Islet precursor cell (in vitro differentiated cells): ENCODE measurements around the gene CPXM1.

Experiments used
- DNase-seq: peaks from one replicate; pipeline ENCODE4 v3.0.0-alpha.2; 2018

The CPXM1 gene

GRCh38 chr20:2762578-2763131 is 37.8 kb downstream of the CPXM1 start:
- DNase-seq: no peak

- DNase-seq: no peak
Measured at GRCh38 chr20:2761885-2762284, 38.5 kb downstream of the CPXM1 start.

GRCh38 chr20:2760952-2761305 is 39.5 kb downstream of the CPXM1 start:
- peak; percentile 49 for DNase-seq

GRCh38 chr20:2760297-2760951 is 40.0 kb downstream of the CPXM1 start:
- peak; percentile 18 for DNase-seq

- DNase-seq: no peak
Measured at GRCh38 chr20:2759603-2760296, 40.7 kb downstream of the CPXM1 start.

GRCh38 chr20:2759143-2759542 is 41.3 kb downstream of the CPXM1 start:
- no peak for DNase-seq

- peak; percentile 7 for DNase-seq
Measured at GRCh38 chr20:2757969-2758368, 42.5 kb downstream of the CPXM1 start.

- no peak for DNase-seq
Measured at GRCh38 chr20:2757001-2757400, 43.4 kb downstream of the CPXM1 start.

GRCh38 chr20:2756056-2756611 is 44.3 kb downstream of the CPXM1 start:
- DNase-seq: peak; percentile 82

GRCh38 chr20:2755451-2756055 is 44.9 kb downstream of the CPXM1 start:
- DNase-seq: peak; percentile 37

- peak; percentile 53 for DNase-seq
Measured at GRCh38 chr20:2754424-2754823, 46.0 kb downstream of the CPXM1 start.

GRCh38 chr20:2753461-2754040 is 46.9 kb downstream of the CPXM1 start:
- DNase-seq: peak; percentile 32

- DNase-seq: peak; percentile 79
Measured at GRCh38 chr20:2752567-2753460, 47.6 kb downstream of the CPXM1 start.

- peak; percentile 60 for DNase-seq
Measured at GRCh38 chr20:2751878-2752566, 48.4 kb downstream of the CPXM1 start.

- DNase-seq: no peak
Measured at GRCh38 chr20:2751347-2751877, 49.0 kb downstream of the CPXM1 start.

GRCh38 chr20:2750491-2751251 is 49.8 kb downstream of the CPXM1 start:
- DNase-seq: peak; percentile 54

- DNase-seq: peak; percentile 51
Measured at GRCh38 chr20:2749951-2750490, 50.4 kb downstream of the CPXM1 start.

GRCh38 chr20:2749343-2749950 is 51.0 kb downstream of the CPXM1 start:
- DNase-seq: no peak

- peak; percentile 58 for DNase-seq
Measured at GRCh38 chr20:2748551-2749342, 51.7 kb downstream of the CPXM1 start.
